Muscle of leg (tissue), 11 donors: ENCODE measurements around the gene RHEB. TPM values are rescaled to one million over a fixed set of nuclear protein-coding genes. Genes with fewer than 3 reads are reported as not detected.
A peak's percentile ranks its signal among the peaks of the same experiment; 100 is the strongest.

Source experiments
- DNase-seq: peaks from one replicate; pipeline ENCODE4 v3.0.0; 2013
- H3K27ac ChIP-seq: one replicate; pipeline ENCODE4 v1.5.1; 2013; ENCODE audit warnings: mild to moderate bottlenecking, low read length, control low read depth
- H3K27me3 ChIP-seq: one replicate; pipeline ENCODE4 v1.6.1; 2013; ENCODE audit warnings: low read length; ENCODE audit not compliant: control insufficient read depth, insufficient read depth
- H3K36me3 ChIP-seq: one replicate; pipeline ENCODE4 v1.6.1; 2013; ENCODE audit warnings: low read length; ENCODE audit not compliant: control insufficient read depth, insufficient read depth
- H3K4me1 ChIP-seq: one replicate; pipeline ENCODE4 v1.6.1; 2013; ENCODE audit warnings: low read length; ENCODE audit not compliant: control insufficient read depth, insufficient read depth
- H3K4me3 ChIP-seq: one replicate; pipeline ENCODE4 v1.5.1; 2013; ENCODE audit warnings: low read length, control low read depth
- H3K9me3 ChIP-seq: replicated peaks from 2 replicates; pipeline ENCODE4 v1.6.1; 2013; ENCODE audit warnings: low read depth, low read length; ENCODE audit not compliant: control insufficient read depth
- WGBS: methylation state at CpG from one replicate; pipeline ENCODE4 v1.1.5; 2013; ENCODE audit warnings: missing lambda C conversion rate; ENCODE audit not compliant: insufficient coverage; 5-methylcytosine and 5-hydroxymethylcytosine counted together
- polyA plus RNA-seq, 8 donors: library from polyadenylated mRNA; unstranded; fragments of 120-200 nt; gene quantifications; one replicate each; pipeline versions ENCODE4 v1.2.1 to v1.2.3, GENCODE V29; 2013; ENCODE audit warnings: inconsistent platforms in 1 of 8, low replicate concordance in 1 of 8; ENCODE audit not compliant: insufficient read length in 8 of 8, insufficient read depth in 1 of 8
- total RNA-seq: library from RNA; stranded (reverse); fragments of 120-200 nt; gene quantifications from one replicate; pipeline ENCODE4 v1.2.4, GENCODE V29; 2013

RHEB gene
- total and polyA plus RNA-seq, 9 donors, result 75.6 to 101 (median 83.6) TPM

DNA sequence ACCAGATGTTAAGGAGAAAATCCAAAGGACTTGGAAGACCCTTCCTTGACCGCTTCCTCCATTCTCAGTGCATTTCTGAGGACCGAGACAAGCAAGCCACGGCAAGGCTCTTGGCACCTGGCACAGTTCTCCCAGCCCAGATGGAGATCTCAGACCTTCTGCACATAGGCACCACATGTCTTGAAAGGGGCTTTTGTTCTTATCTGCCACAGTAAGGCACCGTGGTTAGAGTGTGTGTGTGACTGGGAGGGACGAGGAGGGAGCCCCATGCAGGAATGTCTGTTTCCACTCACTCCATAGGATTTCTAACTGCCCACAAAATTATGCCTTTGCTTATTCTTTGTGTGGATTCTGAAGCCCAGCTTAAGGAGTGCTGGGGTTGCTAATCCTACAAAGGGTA, 99.6 kb downstream of the RHEB start:
- 77% methylated on average over 3 of the region's 5 CpGs for WGBS
- no peaks in the 10 kb centered on the region for H3K36me3 ChIP-seq
- peaks cover 6% of the 10 kb centered on the region for H3K27me3 ChIP-seq
- H3K4me1 ChIP-seq, result peaks cover 5% of the 10 kb centered on the region
- H3K9me3 ChIP-seq, result peaks cover 8% of the 10 kb centered on the region
- no peak overlapping the region for H3K4me3 ChIP-seq
- DNase-seq, result no peak
- no peak overlapping the region for H3K27ac ChIP-seq

DNA sequence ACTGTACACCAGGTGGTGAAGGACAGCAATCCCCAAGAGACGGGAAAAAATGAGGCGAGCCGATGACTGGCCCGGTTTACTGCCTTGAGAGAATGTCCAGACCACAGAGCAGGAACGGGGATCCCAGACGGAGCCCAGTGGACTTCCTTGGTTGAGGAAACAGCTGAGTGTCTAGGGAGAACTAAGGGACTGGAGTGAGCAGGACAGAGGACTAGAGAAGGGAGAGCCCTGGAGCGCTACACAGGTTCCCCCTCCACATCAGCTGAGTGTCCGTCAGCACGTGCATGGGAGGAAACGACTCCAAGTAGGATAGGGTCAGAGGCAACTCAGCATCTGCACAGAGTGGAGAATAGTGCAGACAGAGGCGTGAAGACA, 102.8 kb downstream of the RHEB start:
- no peak overlapping the region for H3K27ac ChIP-seq
- no peaks in the 10 kb centered on the region for H3K36me3 ChIP-seq
- peaks cover 15% of the 10 kb centered on the region for H3K27me3 ChIP-seq
- H3K9me3 ChIP-seq, result peaks cover 6% of the 10 kb centered on the region
- H3K4me3 ChIP-seq, result no peak overlapping the region
- whole genome bisulfite sequencing, result 15% methylated on average over 10 of the region's 11 CpGs
- peaks cover 5% of the 10 kb centered on the region for H3K4me1 ChIP-seq
- DNase-seq, result peak; percentile 63

GRCh38 chr7:151416112-151416940, 103.4 kb downstream of the RHEB start:
- H3K4me3 ChIP-seq, result no peak overlapping the region
- no peak for DNase-seq
- no peak overlapping the region for H3K27ac ChIP-seq
- H3K9me3 ChIP-seq, result peaks cover 3% of the 10 kb centered on the region
- WGBS, result 45% methylated on average over 5 of the region's 10 CpGs
- H3K4me1 ChIP-seq, result peaks cover 5% of the 10 kb centered on the region
- peaks cover 21% of the 10 kb centered on the region for H3K27me3 ChIP-seq
- no peaks in the 10 kb centered on the region for H3K36me3 ChIP-seq

Other genes with a start within 250 kb of the RHEB start
- 25.6 TPM for gene NUB1, start 178.1 kb downstream of the RHEB start, total RNA-seq
- gene NUB1, start 178.1 kb downstream of the RHEB start, polyA plus RNA-seq, result 10 to 100 TPM; 29.2 to 40.6 (median 33.2) TPM
- gene WDR86, start 109.9 kb downstream of the RHEB start, total RNA-seq, result 3.4 TPM
- 10 to 100 TPM in 1 of 8 donors, 1 to 10 TPM in 7; 2.8 to 11.0 (median 5.8) TPM for gene WDR86, start 109.9 kb downstream of the RHEB start, polyA plus RNA-seq
- 0.09 TPM for gene CRYGN, start 79.8 kb downstream of the RHEB start, total RNA-seq
- gene CRYGN, start 79.8 kb downstream of the RHEB start, polyA plus RNA-seq, result under 1 TPM in 5 of 8 donors, not detected in 3; 0.05 to 0.41 (median 0.15) TPM